ENCODE measurements around the gene KRTAP7-1. TPM values are rescaled to one million over a fixed set of nuclear protein-coding genes. Genes with fewer than 3 reads are reported as not detected.

The KRTAP7-1 gene
- total RNA-seq, 2 donors from 2014 or later, result not detected

- DNase-seq (ENCODE audit: low spot score), result no peak
- Histone ChIP-seq H3K4me1 (ENCODE audit: control insufficient read depth in 1 of 2, low read depth in 2 of 2) (no peaks in the 10 kb centered on the region), H3K36me3 (no peaks in the 10 kb centered on the region), H3K27me3 (replicated peaks; ENCODE audit: insufficient read depth) (no peaks in the 10 kb centered on the region), H3K9me3 (no peaks in the 10 kb centered on the region), H3K27ac (no peak overlapping the region), H3K4me3 (no peak overlapping the region)
- ATAC-seq (ENCODE audit: insufficient number of reproducible peaks, low FRiP score, low read depth), result no peak
- TF ChIP-seq CTCF (IDR thresholded peaks at IDR 0.05), result no peak
Measured at GRCh38 chr21:30793581-30794314, 35.8 kb downstream of the KRTAP7-1 start.

GRCh38 chr21:30779249-30779648 lies 50.3 kb downstream of the KRTAP7-1 start:
- H3K4me1 ChIP-seq (ENCODE audit: control insufficient read depth in 1 of 2, low read depth in 2 of 2), result no peaks in the 10 kb centered on the region
- DNase-seq (ENCODE audit: low spot score), result no peak
- no peak for TF ChIP-seq CTCF (IDR thresholded peaks at IDR 0.05)
- H3K9me3 ChIP-seq, result no peaks in the 10 kb centered on the region
- no peaks in the 10 kb centered on the region for H3K27me3 ChIP-seq (replicated peaks; ENCODE audit: insufficient read depth)
- H3K36me3 ChIP-seq, result no peaks in the 10 kb centered on the region
- ATAC-seq (ENCODE audit: insufficient number of reproducible peaks, low FRiP score, low read depth), result no peak
- H3K27ac ChIP-seq, result no peak overlapping the region
- H3K4me3 ChIP-seq, result no peak overlapping the region

Other genes starting within 250 kb of the KRTAP7-1 start
- not detected for gene KRTAP22-2, start 239.4 kb downstream of the KRTAP7-1 start, total RNA-seq
- gene KRTAP6-3, start 237.3 kb downstream of the KRTAP7-1 start, total RNA-seq, result not detected
- not detected for gene KRTAP6-2, start 230.9 kb downstream of the KRTAP7-1 start, total RNA-seq
- gene KRTAP22-1, start 228.7 kb downstream of the KRTAP7-1 start, total RNA-seq, result not detected
- gene KRTAP6-1, start 215.8 kb downstream of the KRTAP7-1 start, total RNA-seq, result not detected
- gene KRTAP20-1, start 213.3 kb downstream of the KRTAP7-1 start, total RNA-seq, result not detected
- not detected for gene KRTAP20-4, start 209.1 kb downstream of the KRTAP7-1 start, total RNA-seq
- not detected for gene KRTAP20-2, start 194.6 kb downstream of the KRTAP7-1 start, total RNA-seq
- not detected for gene KRTAP20-3, start 186.9 kb downstream of the KRTAP7-1 start, total RNA-seq
- not detected for gene KRTAP21-3, start 111.0 kb downstream of the KRTAP7-1 start, total RNA-seq
- gene KRTAP21-2, start 82.5 kb downstream of the KRTAP7-1 start, total RNA-seq, result not detected
- not detected for gene KRTAP21-1, start 74.3 kb downstream of the KRTAP7-1 start, total RNA-seq
- gene KRTAP8-1, start 16.5 kb downstream of the KRTAP7-1 start, total RNA-seq, result not detected
- gene KRTAP11-1, start 51.8 kb upstream of the KRTAP7-1 start, total RNA-seq, result not detected
- not detected for gene KRTAP19-8, start 208.7 kb upstream of the KRTAP7-1 start, total RNA-seq